SIG-M5 treated with dmso at 0.1 percent for 504 hours (cell line): ENCODE results near the gene MYO18A.

Source experiments
- DNase-seq: peaks from one replicate; lab custom pipeline; 2025; ENCODE audit not compliant: unreplicated experiment; lab: John Stamatoyannopoulos, UW

The MYO18A gene

GRCh38 chr17:29129731-29130130 lies 50.5 kb downstream of the MYO18A start:
- no peak for DNase-seq

GRCh38 chr17:29127840-29128239 lies 52.4 kb downstream of the MYO18A start:
- DNase-seq, result no peak

- peak; percentile 63 for DNase-seq
Observed at GRCh38 chr17:29126268-29126930, 53.8 kb downstream of the MYO18A start.

GRCh38 chr17:29125651-29126050 lies 54.5 kb downstream of the MYO18A start:
- DNase-seq, result no peak

- no peak for DNase-seq
Observed at GRCh38 chr17:29124925-29125273, 55.3 kb downstream of the MYO18A start.

GRCh38 chr17:29124135-29124924 lies 55.9 kb downstream of the MYO18A start:
- peak; percentile 81 for DNase-seq

GRCh38 chr17:29123111-29123510 lies 57.1 kb downstream of the MYO18A start:
- DNase-seq, result no peak

- no peak for DNase-seq
Observed at GRCh38 chr17:29121442-29121841, 58.8 kb downstream of the MYO18A start.

GRCh38 chr17:29120433-29120832 lies 59.8 kb downstream of the MYO18A start:
- DNase-seq, result no peak

GRCh38 chr17:29119265-29119664 lies 60.9 kb downstream of the MYO18A start:
- DNase-seq, result no peak

GRCh38 chr17:29116804-29117753 lies 63.1 kb downstream of the MYO18A start:
- DNase-seq, result peak; percentile 81

- DNase-seq, result peak; percentile 43
Observed at GRCh38 chr17:29115961-29116803, 64.0 kb downstream of the MYO18A start.

- no peak for DNase-seq
Observed at GRCh38 chr17:29115435-29115834, 64.8 kb downstream of the MYO18A start.

- no peak for DNase-seq
Observed at GRCh38 chr17:29114141-29114540, 66.1 kb downstream of the MYO18A start.

GRCh38 chr17:29113334-29113733 lies 66.9 kb downstream of the MYO18A start:
- DNase-seq, result no peak

- DNase-seq, result no peak
Observed at GRCh38 chr17:29112771-29113295, 67.4 kb downstream of the MYO18A start.

GRCh38 chr17:29111816-29112499 lies 68.2 kb downstream of the MYO18A start:
- DNase-seq, result peak; percentile 52

- DNase-seq, result no peak
Observed at GRCh38 chr17:29110372-29110757, 69.8 kb downstream of the MYO18A start.

GRCh38 chr17:29109477-29110371 lies 70.5 kb downstream of the MYO18A start:
- no peak for DNase-seq
